SJCRH30 (cell line): ENCODE measurements around the gene KPNA6. TPM values are rescaled to one million over a fixed set of nuclear protein-coding genes. Genes with fewer than 3 reads are reported as not detected.

Experiments used
- DNase-seq, 2 experiments: peaks; one replicate each; pipeline ENCODE4 v3.0.0-alpha.2; 2015 to 2020
- H3K27ac ChIP-seq: fragments of 250-450 bp; sonication (Bioruptor Pico); 2 replicates; pipeline ENCODE4 v1.5.1; 2020; ENCODE audit warnings: mild to moderate bottlenecking, moderate library complexity
- H3K27me3 ChIP-seq: fragments of 250-450 bp; sonication (Bioruptor Pico); 2 replicates; pipeline ENCODE4 v1.5.1; 2020; ENCODE audit warnings: mild to moderate bottlenecking, moderate library complexity
- H3K36me3 ChIP-seq: fragments of 250-450 bp; sonication (Bioruptor Pico); 2 replicates; pipeline ENCODE4 v1.5.1; 2020; ENCODE audit warnings: mild to moderate bottlenecking, moderate library complexity
- H3K4me1 ChIP-seq: fragments of 250-450 bp; sonication (Bioruptor Pico); 2 replicates; pipeline ENCODE4 v1.5.1; 2020; ENCODE audit warnings: mild to moderate bottlenecking, moderate library complexity
- H3K4me3 ChIP-seq: fragments of 250-450 bp; sonication (Bioruptor Pico); 2 replicates; pipeline ENCODE4 v1.5.1; 2020; ENCODE audit warnings: mild to moderate bottlenecking, moderate library complexity
- H3K9me3 ChIP-seq: fragments of 250-450 bp; sonication (Bioruptor Pico); replicated peaks from 2 replicates; pipeline ENCODE4 v1.5.1; 2020; ENCODE audit warnings: mild to moderate bottlenecking, moderate library complexity
- total RNA-seq: library from RNA; depleted of rRNA; stranded (reverse); fragments of >200 nt; shearing (Covaris generic); gene quantifications from 2 replicates; pipeline ENCODE4 v1.2.3, GENCODE V29; 2014; rRNA removed

The KPNA6 gene
- total RNA-seq, 1 experiment from 2014 or later = 56.4 TPM

DNA sequence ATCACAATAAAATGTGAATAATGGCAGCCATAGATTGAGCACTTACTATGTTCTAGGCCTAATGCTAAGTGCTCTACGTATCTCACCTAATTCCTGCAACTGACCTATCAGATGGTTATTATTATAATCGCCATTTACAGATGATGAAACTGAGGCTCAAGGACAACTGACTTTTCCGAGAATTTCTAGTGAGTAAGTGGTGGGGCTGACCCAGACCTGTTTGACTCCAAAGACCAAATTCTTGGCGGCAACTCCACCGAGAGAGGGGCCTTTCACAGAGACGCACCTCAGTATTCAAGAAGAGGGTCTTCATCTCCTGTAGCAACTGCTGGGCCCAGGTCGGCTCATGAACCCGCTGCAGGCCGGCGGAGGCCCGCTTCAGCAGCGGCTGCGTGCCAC lies 113.7 kb downstream of the KPNA6 start:
- no peaks in the 10 kb centered on the region for H3K27me3 ChIP-seq
- DNase-seq = no peak
- peak overlapping the region; percentile 68; the same call in 1 of the 2 replicates for H3K27ac ChIP-seq
- peaks cover 3% of the 10 kb centered on the region; the same call in 1 of the 2 replicates for H3K4me1 ChIP-seq
- no peaks in the 10 kb centered on the region for H3K9me3 ChIP-seq
- H3K36me3 ChIP-seq = peaks cover 20% of the 10 kb centered on the region
- H3K4me3 ChIP-seq = peak overlapping the region; percentile 87

DNA sequence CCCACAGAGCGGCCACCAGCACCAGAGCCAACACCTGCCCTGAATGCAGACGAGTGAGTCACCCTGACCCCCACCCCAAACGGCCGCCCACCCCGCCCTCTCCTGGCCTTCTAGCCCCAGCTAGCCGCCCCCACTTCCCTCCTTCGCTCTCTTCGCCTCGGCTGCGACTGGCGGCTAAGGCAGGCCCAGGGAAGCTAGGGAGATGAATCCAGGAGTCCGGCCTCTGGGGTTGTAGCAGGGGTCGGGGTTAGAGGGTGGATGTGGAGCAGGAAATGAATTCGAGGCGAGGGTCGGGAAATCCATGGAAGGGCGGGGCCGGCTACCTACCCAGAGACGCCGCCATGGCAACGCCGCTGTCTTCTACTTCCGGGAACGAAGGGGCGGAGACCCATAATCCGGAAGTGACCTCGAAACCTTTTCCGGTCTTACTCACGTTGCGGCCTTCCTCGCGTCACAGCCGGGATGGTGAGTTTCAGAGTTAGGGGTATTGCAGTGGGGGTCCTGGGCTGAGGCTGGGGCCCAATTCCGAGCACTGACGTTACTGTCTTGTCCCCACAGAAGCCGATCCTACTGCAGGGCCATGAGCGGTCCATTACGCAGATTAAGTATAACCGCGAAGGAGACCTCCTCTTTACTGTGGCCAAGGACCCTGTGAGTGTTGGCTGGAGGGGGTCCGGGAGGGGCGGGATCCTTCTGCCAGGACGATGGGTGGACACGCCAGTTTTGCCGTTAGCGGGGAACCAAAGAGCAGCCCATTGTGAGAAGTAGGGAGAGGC lies 114.3 kb downstream of the KPNA6 start, which contains the start of the genes EIF3I and TMEM234:
TSS of gene EIF3I (plus strand) at position 428 of the 776 bp plus-strand sequence. CDS start at position 463, 35 bp downstream.
TSS of gene TMEM234 (minus strand) at position 374 of the 776 bp plus-strand sequence. CDS start at position 343, 31 bp downstream.
- Histone ChIP-seq H3K4me3 (peak within 1 kb of the TSS; percentile 87), H3K27me3 (no peaks in the 10 kb centered on the region), H3K4me1 (peaks cover 3% of the 10 kb centered on the region; the same call in 1 of the 2 replicates), H3K27ac (peak within 1 kb of the TSS; percentile 68), H3K9me3 (no peaks in the 10 kb centered on the region), H3K36me3 (peaks cover 20% of the 10 kb centered on the region)
- DNase-seq = peak; percentile 93 to 95

DNA sequence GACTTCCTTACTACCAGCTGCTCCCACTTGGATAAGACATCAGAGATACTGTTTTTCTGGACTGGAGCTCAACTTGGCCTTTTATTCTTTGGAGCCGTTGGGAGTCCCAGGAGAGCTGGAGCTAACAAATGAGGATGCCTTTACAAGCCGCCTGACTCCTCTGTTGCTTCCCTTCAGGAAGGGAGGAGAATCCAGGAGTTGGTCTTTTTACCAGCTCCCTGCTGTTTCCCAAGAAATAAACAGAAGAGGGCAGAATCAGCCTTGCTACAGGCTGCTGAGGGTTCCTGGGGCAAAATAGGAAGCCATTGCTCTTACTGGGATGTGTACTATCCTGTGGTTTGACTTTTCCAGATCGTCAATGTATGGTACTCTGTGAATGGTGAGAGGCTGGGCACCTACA lies 115.8 kb downstream of the KPNA6 start:
- Histone ChIP-seq H3K27ac (no peak overlapping the region), H3K4me3 (no peak overlapping the region), H3K27me3 (no peaks in the 10 kb centered on the region), H3K9me3 (no peaks in the 10 kb centered on the region), H3K4me1 (peaks cover 3% of the 10 kb centered on the region; the same call in 1 of the 2 replicates), H3K36me3 (peaks cover 35% of the 10 kb centered on the region)
- no peak for DNase-seq

DNA sequence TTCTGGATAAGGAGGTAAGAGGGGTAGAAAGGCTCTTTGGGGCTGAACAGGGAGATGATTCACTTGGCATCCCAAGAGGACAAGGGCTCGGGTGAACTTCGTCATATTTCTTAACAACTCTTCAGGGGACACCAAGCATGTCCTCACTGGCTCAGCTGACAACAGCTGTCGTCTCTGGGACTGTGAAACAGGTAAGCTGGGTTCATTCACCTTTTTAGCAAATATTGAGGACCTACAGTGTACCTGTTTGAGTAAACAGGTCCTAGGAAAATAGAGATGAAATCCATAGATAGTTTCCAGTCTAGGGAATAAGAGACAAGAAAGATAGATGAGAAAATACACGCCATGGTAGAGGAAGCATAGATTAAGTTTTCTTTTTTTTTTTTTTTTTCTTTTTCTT lies 116.4 kb downstream of the KPNA6 start:
- no peak for DNase-seq

More for the DNA sequence above, 116.4 kb downstream of the KPNA6 start:
- no peak overlapping the region for H3K4me3 ChIP-seq
- no peak overlapping the region for H3K27ac ChIP-seq
- no peaks in the 10 kb centered on the region for H3K27me3 ChIP-seq
- H3K9me3 ChIP-seq = no peaks in the 10 kb centered on the region
- peaks cover 3% of the 10 kb centered on the region; the same call in 1 of the 2 replicates for H3K4me1 ChIP-seq
- peaks cover 41% of the 10 kb centered on the region for H3K36me3 ChIP-seq

Other genes with a start within 250 kb of the KPNA6 start
- 311 and 314 TPM in 2 replicates for gene PTP4A2, start 169.7 kb upstream of the KPNA6 start, total RNA-seq
- gene KHDRBS1, start 94.2 kb upstream of the KPNA6 start, total RNA-seq = 128 and 138 TPM in 2 replicates
- gene TMEM39B, start 35.1 kb upstream of the KPNA6 start, total RNA-seq = 11.1 and 11.6 TPM in 2 replicates
- gene TXLNA, start 71.6 kb downstream of the KPNA6 start, total RNA-seq = 82.6 and 83.5 TPM in 2 replicates
- 8.8 and 11.3 TPM in 2 replicates for gene CCDC28B, start 92.5 kb downstream of the KPNA6 start, total RNA-seq
- gene IQCC, start 97.6 kb downstream of the KPNA6 start, total RNA-seq = 5.6 and 6.1 TPM in 2 replicates
- not detected in 2 replicates for gene DCDC2B, start 101.0 kb downstream of the KPNA6 start, total RNA-seq
- 8.7 and 9.9 TPM in 2 replicates for gene TMEM234, start 114.3 kb downstream of the KPNA6 start, total RNA-seq
- 290 and 295 TPM in 2 replicates for gene EIF3I, start 114.4 kb downstream of the KPNA6 start, total RNA-seq
- gene FAM167B, start 139.2 kb downstream of the KPNA6 start, total RNA-seq = not detected in 2 replicates
- gene LCK, start 143.2 kb downstream of the KPNA6 start, total RNA-seq = 0.43 TPM in 1 of 2 replicates, not detected in the other
- gene HDAC1, start 184.0 kb downstream of the KPNA6 start, total RNA-seq = 156 and 160 TPM in 2 replicates
- 207 and 208 TPM in 2 replicates for gene MARCKSL1, start 228.2 kb downstream of the KPNA6 start, total RNA-seq